ENCODE results near the gene ALG6. TPM values are rescaled to one million over a fixed set of nuclear protein-coding genes. Genes with fewer than 3 reads are reported as not detected.
A peak's percentile ranks its signal among the peaks of the same experiment; 100 is the strongest.

Gene ALG6
- total and polyA plus RNA-seq, 2 of the 13 experiments (the other 11 are each of a cell fraction or from before 2014, with no cell fraction given) = 6.8 to 8.1 TPM

DNA sequence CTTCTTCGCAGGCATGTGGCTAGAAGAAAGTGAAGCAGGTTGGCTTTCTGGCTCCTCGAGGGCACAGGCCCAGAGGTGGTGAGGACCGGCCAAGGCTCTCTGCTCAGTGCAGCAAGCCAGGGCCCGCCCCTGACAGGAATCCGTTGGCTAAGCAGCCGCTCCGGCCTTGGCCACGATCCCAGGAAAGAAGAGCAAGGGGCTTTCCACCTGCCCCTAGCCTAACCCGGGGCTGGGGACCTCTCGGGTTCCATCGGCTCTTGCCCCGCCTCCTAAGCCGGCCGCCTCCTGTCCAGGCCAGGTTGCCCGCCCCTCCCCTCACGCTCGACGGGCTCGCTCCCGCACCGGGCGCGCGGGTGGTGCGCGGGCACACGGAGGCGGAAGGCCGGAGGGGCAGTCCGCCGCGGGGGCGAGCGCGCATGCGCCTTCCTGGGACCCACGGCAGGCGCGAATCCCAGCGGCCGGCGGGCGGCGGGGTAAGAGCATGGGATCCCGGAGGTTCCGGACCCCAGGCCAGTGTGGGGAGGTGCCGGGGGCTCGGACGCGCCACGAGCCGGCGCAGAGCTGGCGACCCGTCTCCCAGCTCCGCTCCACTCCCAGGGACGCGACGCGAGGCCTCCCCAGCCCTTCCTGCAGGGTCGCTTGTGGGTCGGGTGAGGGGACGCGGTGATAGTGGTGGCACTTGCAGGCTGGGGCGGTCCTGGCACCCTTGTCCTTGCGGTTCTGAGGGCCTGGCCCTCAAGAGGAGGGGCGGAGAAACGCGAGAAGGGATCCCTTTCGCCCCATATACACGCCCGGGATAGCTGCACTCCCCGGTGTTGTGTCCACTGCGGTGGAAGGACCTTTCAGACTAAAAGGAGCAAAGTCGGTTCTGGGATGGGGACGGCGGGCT is at the start of gene ALG6 (continued):
- 0 out of 2 replicates have a peak, but pooled peaks have one; percentile 42 for TF ChIP-seq HOXA5 (CRISPR knock-in tag; IDR thresholded peaks at IDR 0.05)
- TF ChIP-seq ZNF558 (CRISPR knock-in tag; IDR thresholded peaks at IDR 0.05; ENCODE audit: borderline replicate concordance) = peak; percentile 66; the same call in 1 of the 2 replicates
- TF ChIP-seq, protein P1, sequence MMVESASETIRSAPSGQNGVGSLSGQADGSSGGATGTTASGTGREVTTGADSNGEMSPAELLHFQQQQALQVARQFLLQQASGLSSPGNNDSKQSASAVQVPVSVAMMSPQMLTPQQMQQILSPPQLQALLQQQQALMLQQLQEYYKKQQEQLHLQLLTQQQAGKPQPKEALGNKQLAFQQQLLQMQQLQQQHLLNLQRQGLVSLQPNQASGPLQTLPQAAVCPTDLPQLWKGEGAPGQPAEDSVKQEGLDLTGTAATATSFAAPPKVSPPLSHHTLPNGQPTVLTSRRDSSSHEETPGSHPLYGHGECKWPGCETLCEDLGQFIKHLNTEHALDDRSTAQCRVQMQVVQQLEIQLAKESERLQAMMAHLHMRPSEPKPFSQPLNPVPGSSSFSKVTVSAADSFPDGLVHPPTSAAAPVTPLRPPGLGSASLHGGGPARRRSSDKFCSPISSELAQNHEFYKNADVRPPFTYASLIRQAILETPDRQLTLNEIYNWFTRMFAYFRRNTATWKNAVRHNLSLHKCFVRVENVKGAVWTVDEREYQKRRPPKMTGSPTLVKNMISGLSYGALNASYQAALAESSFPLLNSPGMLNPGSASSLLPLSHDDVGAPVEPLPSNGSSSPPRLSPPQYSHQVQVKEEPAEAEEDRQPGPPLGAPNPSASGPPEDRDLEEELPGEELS (CRISPR knock-in tag; IDR thresholded peaks at IDR 0.05) = 0 out of 2 replicates have a peak, but pooled peaks have one; percentile 52
- peak; percentile 74; the same call in 1 of the 2 replicates for TF ChIP-seq ZNF232 (CRISPR knock-in tag; IDR thresholded peaks at IDR 0.05; ENCODE audit: borderline replicate concordance)
- 0 out of 2 replicates have a peak, but pooled peaks have one; percentile 36 for TF ChIP-seq ZFP36L1 (CRISPR knock-in tag; IDR thresholded peaks at IDR 0.05)
- TF ChIP-seq, protein P2, sequence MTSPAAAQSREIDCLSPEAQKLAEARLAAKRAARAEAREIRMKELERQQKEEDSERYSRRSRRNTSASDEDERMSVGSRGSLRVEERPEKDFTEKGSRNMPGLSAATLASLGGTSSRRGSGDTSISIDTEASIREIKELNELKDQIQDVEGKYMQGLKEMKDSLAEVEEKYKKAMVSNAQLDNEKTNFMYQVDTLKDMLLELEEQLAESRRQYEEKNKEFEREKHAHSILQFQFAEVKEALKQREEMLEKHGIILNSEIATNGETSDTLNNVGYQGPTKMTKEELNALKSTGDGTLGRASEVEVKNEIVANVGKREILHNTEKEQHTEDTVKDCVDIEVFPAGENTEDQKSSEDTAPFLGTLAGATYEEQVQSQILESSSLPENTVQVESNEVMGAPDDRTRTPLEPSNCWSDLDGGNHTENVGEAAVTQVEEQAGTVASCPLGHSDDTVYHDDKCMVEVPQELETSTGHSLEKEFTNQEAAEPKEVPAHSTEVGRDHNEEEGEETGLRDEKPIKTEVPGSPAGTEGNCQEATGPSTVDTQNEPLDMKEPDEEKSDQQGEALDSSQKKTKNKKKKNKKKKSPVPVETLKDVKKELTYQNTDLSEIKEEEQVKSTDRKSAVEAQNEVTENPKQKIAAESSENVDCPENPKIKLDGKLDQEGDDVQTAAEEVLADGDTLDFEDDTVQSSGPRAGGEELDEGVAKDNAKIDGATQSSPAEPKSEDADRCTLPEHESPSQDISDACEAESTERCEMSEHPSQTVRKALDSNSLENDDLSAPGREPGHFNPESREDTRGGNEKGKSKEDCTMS (CRISPR knock-in tag; conservative IDR thresholded peaks at IDR 0.05) = no peak
- TF ChIP-seq ZNF552 (CRISPR knock-in tag; IDR thresholded peaks at IDR 0.05; ENCODE audit: borderline replicate concordance) = peak; percentile 54
- TF ChIP-seq, protein P3, sequence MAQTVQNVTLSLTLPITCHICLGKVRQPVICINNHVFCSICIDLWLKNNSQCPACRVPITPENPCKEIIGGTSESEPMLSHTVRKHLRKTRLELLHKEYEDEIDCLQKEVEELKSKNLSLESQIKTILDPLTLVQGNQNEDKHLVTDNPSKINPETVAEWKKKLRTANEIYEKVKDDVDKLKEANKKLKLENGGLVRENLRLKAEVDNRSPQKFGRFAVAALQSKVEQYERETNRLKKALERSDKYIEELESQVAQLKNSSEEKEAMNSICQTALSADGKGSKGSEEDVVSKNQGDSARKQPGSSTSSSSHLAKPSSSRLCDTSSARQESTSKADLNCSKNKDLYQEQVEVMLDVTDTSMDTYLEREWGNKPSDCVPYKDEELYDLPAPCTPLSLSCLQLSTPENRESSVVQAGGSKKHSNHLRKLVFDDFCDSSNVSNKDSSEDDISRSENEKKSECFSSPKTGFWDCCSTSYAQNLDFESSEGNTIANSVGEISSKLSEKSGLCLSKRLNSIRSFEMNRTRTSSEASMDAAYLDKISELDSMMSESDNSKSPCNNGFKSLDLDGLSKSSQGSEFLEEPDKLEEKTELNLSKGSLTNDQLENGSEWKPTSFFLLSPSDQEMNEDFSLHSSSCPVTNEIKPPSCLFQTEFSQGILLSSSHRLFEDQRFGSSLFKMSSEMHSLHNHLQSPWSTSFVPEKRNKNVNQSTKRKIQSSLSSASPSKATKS (CRISPR knock-in tag; IDR thresholded peaks at IDR 0.05) = no peak
- peak; percentile 90 for TF ChIP-seq KDM2A (CRISPR knock-in tag; IDR thresholded peaks at IDR 0.05; ENCODE audit: borderline replicate concordance, low read depth)
- no peak for TF ChIP-seq SMAD9 (CRISPR knock-in tag; IDR thresholded peaks at IDR 0.05)
- peak; percentile 83; the same call in 1 of the 2 replicates for TF ChIP-seq ZNF670 (CRISPR knock-in tag; IDR thresholded peaks at IDR 0.05; ENCODE audit: borderline replicate concordance)
- no peak for TF ChIP-seq STAT5B (CRISPR knock-in tag; IDR thresholded peaks at IDR 0.05)
- TF ChIP-seq GZF1 (CRISPR knock-in tag; IDR thresholded peaks at IDR 0.05) = no peak
- TF ChIP-seq ZFP41 (CRISPR knock-in tag; IDR thresholded peaks at IDR 0.05; ENCODE audit: borderline replicate concordance) = 0 out of 2 replicates have a peak, but pooled peaks have one; percentile 27
- TF ChIP-seq, protein P4, sequence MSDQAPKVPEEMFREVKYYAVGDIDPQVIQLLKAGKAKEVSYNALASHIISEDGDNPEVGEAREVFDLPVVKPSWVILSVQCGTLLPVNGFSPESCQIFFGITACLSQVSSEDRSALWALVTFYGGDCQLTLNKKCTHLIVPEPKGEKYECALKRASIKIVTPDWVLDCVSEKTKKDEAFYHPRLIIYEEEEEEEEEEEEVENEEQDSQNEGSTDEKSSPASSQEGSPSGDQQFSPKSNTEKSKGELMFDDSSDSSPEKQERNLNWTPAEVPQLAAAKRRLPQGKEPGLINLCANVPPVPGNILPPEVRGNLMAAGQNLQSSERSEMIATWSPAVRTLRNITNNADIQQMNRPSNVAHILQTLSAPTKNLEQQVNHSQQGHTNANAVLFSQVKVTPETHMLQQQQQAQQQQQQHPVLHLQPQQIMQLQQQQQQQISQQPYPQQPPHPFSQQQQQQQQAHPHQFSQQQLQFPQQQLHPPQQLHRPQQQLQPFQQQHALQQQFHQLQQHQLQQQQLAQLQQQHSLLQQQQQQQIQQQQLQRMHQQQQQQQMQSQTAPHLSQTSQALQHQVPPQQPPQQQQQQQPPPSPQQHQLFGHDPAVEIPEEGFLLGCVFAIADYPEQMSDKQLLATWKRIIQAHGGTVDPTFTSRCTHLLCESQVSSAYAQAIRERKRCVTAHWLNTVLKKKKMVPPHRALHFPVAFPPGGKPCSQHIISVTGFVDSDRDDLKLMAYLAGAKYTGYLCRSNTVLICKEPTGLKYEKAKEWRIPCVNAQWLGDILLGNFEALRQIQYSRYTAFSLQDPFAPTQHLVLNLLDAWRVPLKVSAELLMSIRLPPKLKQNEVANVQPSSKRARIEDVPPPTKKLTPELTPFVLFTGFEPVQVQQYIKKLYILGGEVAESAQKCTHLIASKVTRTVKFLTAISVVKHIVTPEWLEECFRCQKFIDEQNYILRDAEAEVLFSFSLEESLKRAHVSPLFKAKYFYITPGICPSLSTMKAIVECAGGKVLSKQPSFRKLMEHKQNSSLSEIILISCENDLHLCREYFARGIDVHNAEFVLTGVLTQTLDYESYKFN (CRISPR knock-in tag; conservative IDR thresholded peaks at IDR 0.05) = no peak; the same call in 1 of the 2 replicates
- peak; percentile 19; the same call in 1 of the 2 replicates for TF ChIP-seq GATAD2A (CRISPR knock-in tag; IDR thresholded peaks at IDR 0.05)
- TF ChIP-seq STAG1 (CRISPR knock-in tag; IDR thresholded peaks at IDR 0.05) = peak; percentile 35
- TF ChIP-seq MTA1 (CRISPR knock-in tag; IDR thresholded peaks at IDR 0.05; ENCODE audit: borderline replicate concordance) = 0 out of 2 replicates have a peak, but pooled peaks have one; percentile 60
